Coronary artery (tissue), 2 donors: ENCODE results near the gene SNRPA.

Experiments used
- DNase-seq: peaks from one replicate; pipeline ENCODE4 v3.0.0-alpha.2; 2017; ENCODE audit warnings: low spot score
- H3K27ac ChIP-seq, 2 donors: fragments of 200-600 bp; sonication (generic); one replicate each; pipeline ENCODE4 v1.5.1; 2016 to 2019
- H3K4me3 ChIP-seq: fragments of 200-600 bp; sonication (generic); 2 replicates; pipeline ENCODE4 v1.5.1; 2016; ENCODE audit warnings: mild to moderate bottlenecking, moderate library complexity
- TF ChIP-seq, protein P1 (sequence below): fragments of 200-600 bp; sonication (generic); IDR thresholded peaks from one replicate; pipeline ENCODE4 v1.5.1; 2019; ENCODE audit warnings: antibody characterized with exemption

Gene SNRPA

DNA sequence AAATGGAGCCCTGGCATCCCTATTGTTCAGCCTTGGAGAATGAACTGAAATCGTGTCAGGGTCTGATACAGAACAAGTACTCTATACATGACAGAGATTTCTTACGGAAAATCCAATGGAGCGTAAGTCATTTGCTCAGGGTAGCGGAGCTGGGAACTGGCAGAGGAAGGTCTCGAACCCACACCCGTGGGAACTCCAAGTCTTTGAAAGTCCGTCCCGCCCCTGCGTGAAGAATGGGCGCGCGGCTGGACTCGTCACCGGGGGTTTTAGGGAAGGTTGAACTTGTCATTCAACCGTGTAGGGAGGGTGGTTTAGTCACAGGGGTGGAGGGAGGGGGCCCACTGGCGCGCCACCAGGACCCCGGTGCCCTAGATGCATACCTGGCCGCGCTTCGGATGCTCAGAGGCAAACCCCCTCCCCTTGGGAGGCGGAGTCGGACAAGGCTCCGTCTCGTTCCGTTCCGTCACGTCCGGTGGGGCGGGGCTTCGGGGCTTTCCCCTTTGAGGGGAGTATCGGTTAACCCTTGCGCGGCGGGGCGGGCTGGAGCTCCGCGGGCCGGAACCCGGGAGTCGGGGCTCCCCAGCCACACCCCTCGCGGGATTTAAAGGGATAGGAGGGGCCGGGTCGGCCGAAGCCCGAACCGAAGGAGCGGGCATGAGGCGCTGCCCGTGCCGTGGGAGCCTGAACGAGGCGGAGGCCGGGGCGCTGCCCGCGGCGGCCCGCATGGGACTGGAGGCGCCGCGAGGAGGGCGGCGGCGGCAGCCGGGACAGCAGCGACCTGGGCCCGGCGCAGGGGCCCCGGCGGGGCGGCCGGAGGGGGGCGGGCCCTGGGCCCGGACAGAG is 34.3 kb upstream of the SNRPA start, which contains the start of the genes COQ8B and ITPKC:
TSS of gene COQ8B (minus strand) at position 405 of the 843 bp plus-strand sequence. CDS start 2,254 bp downstream, outside the sequence.
TSS of gene ITPKC (plus strand) at position 631 of the 843 bp plus-strand sequence. CDS start at position 655, 24 bp downstream.
- peak within 1 kb of the TSS; percentile 94 to 98 for H3K27ac ChIP-seq
- H3K4me3 ChIP-seq = peak within 1 kb of the TSS; percentile 94
- TF ChIP-seq, protein P1, sequence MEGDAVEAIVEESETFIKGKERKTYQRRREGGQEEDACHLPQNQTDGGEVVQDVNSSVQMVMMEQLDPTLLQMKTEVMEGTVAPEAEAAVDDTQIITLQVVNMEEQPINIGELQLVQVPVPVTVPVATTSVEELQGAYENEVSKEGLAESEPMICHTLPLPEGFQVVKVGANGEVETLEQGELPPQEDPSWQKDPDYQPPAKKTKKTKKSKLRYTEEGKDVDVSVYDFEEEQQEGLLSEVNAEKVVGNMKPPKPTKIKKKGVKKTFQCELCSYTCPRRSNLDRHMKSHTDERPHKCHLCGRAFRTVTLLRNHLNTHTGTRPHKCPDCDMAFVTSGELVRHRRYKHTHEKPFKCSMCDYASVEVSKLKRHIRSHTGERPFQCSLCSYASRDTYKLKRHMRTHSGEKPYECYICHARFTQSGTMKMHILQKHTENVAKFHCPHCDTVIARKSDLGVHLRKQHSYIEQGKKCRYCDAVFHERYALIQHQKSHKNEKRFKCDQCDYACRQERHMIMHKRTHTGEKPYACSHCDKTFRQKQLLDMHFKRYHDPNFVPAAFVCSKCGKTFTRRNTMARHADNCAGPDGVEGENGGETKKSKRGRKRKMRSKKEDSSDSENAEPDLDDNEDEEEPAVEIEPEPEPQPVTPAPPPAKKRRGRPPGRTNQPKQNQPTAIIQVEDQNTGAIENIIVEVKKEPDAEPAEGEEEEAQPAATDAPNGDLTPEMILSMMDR = no peak
- peak; percentile 100 for DNase-seq

DNA sequence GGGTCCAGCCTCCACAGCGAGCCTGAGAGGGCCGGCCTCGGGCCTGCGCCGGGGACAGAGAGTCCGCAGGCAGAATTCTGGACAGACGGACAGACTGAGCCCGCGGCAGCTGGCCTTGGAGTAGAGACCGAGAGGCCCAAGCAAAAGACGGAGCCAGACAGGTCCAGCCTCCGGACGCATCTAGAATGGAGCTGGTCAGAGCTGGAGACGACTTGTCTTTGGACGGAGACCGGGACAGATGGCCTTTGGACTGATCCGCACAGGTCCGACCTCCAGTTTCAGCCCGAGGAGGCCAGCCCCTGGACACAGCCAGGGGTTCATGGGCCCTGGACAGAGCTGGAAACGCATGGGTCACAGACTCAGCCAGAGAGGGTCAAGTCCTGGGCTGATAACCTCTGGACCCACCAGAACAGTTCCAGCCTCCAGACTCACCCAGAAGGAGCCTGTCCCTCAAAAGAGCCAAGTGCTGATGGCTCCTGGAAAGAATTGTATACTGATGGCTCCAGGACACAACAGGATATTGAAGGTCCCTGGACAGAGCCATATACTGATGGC is 33.6 kb upstream of the SNRPA start:
- TF ChIP-seq, protein P1 = no peak
- peak overlapping the region; percentile 94 for H3K4me3 ChIP-seq
- H3K27ac ChIP-seq = peak overlapping the region; percentile 94 to 98
- DNase-seq = no peak

DNA sequence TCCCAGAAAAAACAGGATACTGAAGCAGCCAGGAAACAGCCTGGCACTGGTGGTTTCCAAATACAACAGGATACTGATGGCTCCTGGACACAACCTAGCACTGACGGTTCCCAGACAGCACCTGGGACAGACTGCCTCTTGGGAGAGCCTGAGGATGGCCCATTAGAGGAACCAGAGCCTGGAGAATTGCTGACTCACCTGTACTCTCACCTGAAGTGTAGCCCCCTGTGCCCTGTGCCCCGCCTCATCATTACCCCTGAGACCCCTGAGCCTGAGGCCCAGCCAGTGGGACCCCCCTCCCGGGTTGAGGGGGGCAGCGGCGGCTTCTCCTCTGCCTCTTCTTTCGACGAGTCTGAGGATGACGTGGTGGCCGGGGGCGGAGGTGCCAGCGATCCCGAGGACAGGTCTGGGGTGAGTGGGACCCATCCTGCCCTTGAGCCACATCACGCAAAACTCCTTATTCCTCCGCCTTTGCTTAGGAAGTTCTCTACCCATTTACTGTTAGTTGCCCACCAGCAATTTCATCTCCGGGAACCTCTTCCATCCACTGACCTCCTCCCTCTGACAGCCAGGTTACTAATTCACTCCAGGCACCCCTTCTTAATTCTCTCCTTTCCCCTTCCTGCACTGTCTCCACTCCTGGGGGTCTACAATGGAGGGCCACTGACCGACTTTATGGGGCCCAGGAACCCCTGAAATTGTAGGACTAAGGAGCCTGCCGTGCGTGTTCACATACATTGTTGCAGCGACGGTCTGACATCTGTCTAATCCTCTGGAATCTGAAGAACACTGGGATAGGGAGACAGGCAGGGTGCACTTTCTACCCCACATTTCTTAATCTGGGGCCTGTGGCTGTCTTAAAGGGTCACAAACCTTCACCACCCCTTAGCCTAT is 32.9 kb upstream of the SNRPA start:
- peak overlapping the region; percentile 94 for H3K4me3 ChIP-seq
- no peak for DNase-seq
- TF ChIP-seq, protein P1 = no peak
- peak overlapping the region; percentile 94 to 98 for H3K27ac ChIP-seq

DNA sequence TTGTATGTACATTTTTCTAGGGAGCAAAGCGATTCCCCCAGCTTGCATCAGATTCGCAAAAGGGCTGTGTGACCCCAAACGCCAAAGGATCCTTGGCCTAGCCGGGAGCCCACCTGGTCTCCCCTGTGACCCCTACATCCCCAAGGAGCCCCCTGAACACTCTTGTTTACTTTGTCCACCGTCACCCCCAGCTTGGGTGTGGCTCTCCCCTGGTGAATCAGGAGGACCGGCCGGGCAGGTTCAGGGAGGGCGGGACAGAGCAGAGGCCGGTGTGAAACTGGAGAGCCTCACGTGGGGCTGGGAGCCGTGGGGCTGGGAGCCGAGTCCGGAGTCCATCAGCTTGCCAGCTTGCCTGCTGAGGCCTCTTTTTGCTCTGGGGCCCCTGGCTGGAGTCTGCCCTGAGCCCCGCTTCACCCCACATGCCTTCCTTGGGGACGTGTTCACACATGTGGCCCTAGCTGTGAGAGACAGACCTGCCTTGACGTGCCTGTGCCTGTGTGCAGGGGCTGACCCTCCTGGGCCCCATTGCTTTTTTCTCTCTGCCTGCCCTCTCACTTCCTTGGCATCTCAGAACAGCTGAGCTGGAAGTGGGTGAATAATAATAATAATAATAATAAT is 32.1 kb upstream of the SNRPA start:
- DNase-seq = peak; percentile 88
- peak overlapping the region; percentile 94 to 98 for H3K27ac ChIP-seq
- peak overlapping the region; percentile 94 for H3K4me3 ChIP-seq
- TF ChIP-seq, protein P1 = no peak

DNA sequence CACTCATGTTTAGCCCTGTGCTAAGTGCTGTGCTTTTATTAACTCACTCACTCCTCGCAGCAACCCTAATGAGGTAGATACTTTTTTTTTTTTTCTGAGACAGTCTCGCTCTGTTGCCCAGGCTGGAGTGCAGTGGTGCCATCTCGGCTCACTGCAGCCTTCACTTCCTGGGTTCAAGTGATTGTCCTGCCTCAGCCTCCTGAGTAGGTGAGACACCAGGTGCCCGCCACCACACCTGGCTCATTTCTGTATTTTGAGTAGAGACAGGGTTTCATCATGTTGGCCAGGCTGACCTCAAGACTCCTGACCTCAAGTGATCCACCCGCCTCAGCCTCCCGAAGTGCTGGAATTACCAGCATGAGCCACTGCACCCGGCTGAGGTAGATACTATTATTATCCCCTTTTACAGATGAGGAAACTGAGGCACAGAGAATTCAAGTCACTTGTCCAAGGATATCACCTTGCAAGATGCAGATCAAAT is 31.5 kb upstream of the SNRPA start:
- peak overlapping the region; percentile 94 to 98 for H3K27ac ChIP-seq
- DNase-seq = no peak

DNA sequence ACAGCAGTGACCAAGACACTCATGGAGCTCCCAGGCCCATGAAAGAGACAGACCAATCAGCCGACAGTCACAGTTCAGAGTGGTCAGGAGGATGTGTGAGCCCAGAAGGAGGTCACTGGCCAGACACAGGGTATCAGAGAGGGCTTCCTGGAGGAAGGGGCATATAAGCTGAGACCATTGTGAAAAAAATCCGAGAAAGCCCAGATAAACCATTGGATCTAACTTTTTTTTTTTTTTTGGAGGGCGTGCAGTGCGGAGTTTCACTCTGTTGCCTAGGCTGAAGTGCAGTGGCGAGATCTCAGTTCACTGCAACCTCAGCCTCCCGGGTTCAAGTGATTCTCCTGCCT is 29.9 kb upstream of the SNRPA start:
- Histone ChIP-seq H3K27ac (peak overlapping the region; percentile 94 to 98), H3K4me3 (peak overlapping the region; percentile 94)
- DNase-seq = no peak
- TF ChIP-seq, protein P1 = no peak

More for the DNA sequence above, 31.5 kb upstream of the SNRPA start:
- TF ChIP-seq, protein P1 = no peak
- peak overlapping the region; percentile 94 for H3K4me3 ChIP-seq
